ENCODE measurements around the gene FAM47E. TPM values are rescaled to one million over a fixed set of nuclear protein-coding genes. Genes with fewer than 3 reads are reported as not detected.

The FAM47E gene
- polyA plus RNA-seq, 1 donor (not counting 4 experiments of a cell fraction or from before 2014, with no cell fraction given), result 0.29 TPM

- Histone ChIP-seq H3K4me3 (ENCODE audit: control insufficient read depth in 2 of 3, extremely low read depth in 1 of 3, insufficient read depth in 2 of 3, low read depth in 1 of 3, low read length in 3 of 3) (no peak overlapping the region), H3K36me3 (ENCODE audit: control insufficient read depth in 2 of 2, extremely low read depth in 1 of 2, insufficient read depth in 2 of 2, low read length in 2 of 2) (peaks cover 0 to 5% of the 10 kb centered on the region in 2 experiments), H3K27ac (ENCODE audit: control insufficient read depth, insufficient read depth, low read length) (no peak overlapping the region), H3K4me2 (ENCODE audit: control insufficient read depth, extremely low read depth, insufficient read depth, low read depth, low read length) (peak overlapping the region; percentile 68), H2AFZ (ENCODE audit: control insufficient read depth, low read length) (peak overlapping the region; percentile 90), H3K9me3 (ENCODE audit: control insufficient read depth, low read depth, low read length) (no peaks in the 10 kb centered on the region), H4K20me1 (ENCODE audit: control insufficient read depth, extremely low read depth, insufficient read depth, low read length) (no peaks in the 10 kb centered on the region), H3K27me3 (ENCODE audit: control insufficient read depth, extremely low read depth, insufficient read depth, low read length) (no peaks in the 10 kb centered on the region), H3K4me1 (ENCODE audit: control insufficient read depth, extremely low read depth, insufficient read depth, low read length) (peaks cover 9% of the 10 kb centered on the region), H3K9me1 (ENCODE audit: control insufficient read depth, extremely low read depth, insufficient read depth, low read length) (no peaks in the 10 kb centered on the region), H3K9ac (ENCODE audit: control insufficient read depth, extremely low read depth, insufficient read depth, low read length) (no peak overlapping the region), H3K79me2 (ENCODE audit: control insufficient read depth, insufficient read depth, low read length) (no peaks in the 10 kb centered on the region)
- dilution Hi-C loops (cut with MboI; ENCODE audit: extremely low pct_ligation_motif_present, low sequenced_read_pairs), result no loop called here
- FAIRE-seq (no peak), DNase-seq (ENCODE audit: low read depth, low spot score) (no peak)
- no peak for TF ChIP-seq EZH2 (IDR thresholded peaks at IDR 0.05; ENCODE audit: low read length)
- no peak for TF ChIP-seq CTCF (optimal IDR thresholded peaks at IDR 0.05 in 1 of 3, IDR thresholded peaks at IDR 0.05 in 1 of 3, conservative IDR thresholded peaks at IDR 0.05 in 1 of 3; ENCODE audit: extremely low read depth in 1 of 3, insufficient read depth in 2 of 3, low read length in 3 of 3)
Measured at GRCh38 chr4:76305033-76305687, 53.6 kb downstream of the FAM47E start.

DNA sequence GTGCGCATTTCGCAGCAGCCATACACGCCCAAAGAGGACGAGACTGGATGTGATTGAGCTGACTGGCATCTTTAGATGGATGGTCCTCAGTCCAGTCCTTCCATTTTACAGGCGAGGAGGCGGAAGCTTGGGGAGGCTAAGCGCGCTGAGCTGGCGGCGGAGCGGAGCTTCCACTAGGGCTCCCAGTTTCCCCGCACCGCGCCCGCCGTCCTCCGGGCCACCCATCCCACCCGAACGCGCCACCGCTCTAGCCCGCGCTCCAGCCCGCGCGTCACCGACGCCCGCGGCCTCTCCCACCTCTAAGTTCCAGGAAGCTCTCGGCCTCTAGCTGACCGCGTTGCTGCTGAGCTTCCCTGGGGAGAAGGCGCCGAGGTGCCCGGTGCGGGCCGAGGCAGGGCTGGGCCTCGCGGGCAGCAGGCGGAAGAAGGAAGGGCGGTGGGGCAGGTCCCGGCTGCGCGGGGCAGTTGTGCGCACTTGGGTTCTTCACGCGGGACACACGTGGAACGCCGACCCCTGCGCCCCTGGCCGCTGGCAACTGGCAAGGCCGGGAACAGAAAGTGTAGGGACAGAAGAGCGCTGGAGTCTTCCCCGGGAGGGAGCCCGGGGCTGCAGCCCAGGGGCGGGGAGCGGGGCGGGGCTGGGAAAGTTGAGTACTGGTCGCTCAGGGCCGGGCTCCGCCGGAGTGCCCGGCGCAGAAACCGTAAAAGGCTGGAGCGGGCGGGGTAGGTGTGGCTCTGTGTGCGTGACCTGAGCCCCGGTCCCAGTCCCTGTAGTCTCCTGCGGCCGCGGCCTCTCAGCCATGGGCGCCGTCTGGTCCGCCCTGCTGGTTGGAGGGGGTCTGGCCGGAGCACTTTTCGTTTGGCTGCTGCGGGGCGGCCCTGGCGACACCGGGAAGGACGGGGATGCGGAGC is 54.7 kb downstream of the FAM47E start, which contains the start of gene STBD1:
TSS of gene STBD1 (plus strand) at position 763 of the 911 bp plus-strand sequence. CDS start at position 800, 37 bp downstream.
- dilution Hi-C loops (cut with MboI; ENCODE audit: extremely low pct_ligation_motif_present, low sequenced_read_pairs), result no loop called here
- peaks cover 0 to 6% of the 10 kb centered on the region in 2 experiments for H3K36me3 ChIP-seq (ENCODE audit: control insufficient read depth in 2 of 2, extremely low read depth in 1 of 2, insufficient read depth in 2 of 2, low read length in 2 of 2)
- no peaks in the 10 kb centered on the region for H3K27me3 ChIP-seq (ENCODE audit: control insufficient read depth, extremely low read depth, insufficient read depth, low read length)
- H3K27ac ChIP-seq (ENCODE audit: control insufficient read depth, insufficient read depth, low read length), result no peak within 1 kb of the TSS
- no peaks in the 10 kb centered on the region for H3K79me2 ChIP-seq (ENCODE audit: control insufficient read depth, insufficient read depth, low read length)
- H3K4me2 ChIP-seq (ENCODE audit: control insufficient read depth, extremely low read depth, insufficient read depth, low read depth, low read length), result peak within 1 kb of the TSS; percentile 68
- no peaks in the 10 kb centered on the region for H3K9me3 ChIP-seq (ENCODE audit: control insufficient read depth, low read depth, low read length)
- peak within 1 kb of the TSS; percentile 90 for H2AFZ ChIP-seq (ENCODE audit: control insufficient read depth, low read length)
- H3K4me1 ChIP-seq (ENCODE audit: control insufficient read depth, extremely low read depth, insufficient read depth, low read length), result peaks cover 5% of the 10 kb centered on the region
- DNase-seq (ENCODE audit: low read depth, low spot score) (no peak), FAIRE-seq (peak; percentile 75)
- no peak for TF ChIP-seq EZH2 (IDR thresholded peaks at IDR 0.05; ENCODE audit: low read length)
- no peak for TF ChIP-seq CTCF (optimal IDR thresholded peaks at IDR 0.05 in 1 of 3, IDR thresholded peaks at IDR 0.05 in 1 of 3, conservative IDR thresholded peaks at IDR 0.05 in 1 of 3; ENCODE audit: extremely low read depth in 1 of 3, insufficient read depth in 2 of 3, low read length in 3 of 3)
- no peaks in the 10 kb centered on the region for H4K20me1 ChIP-seq (ENCODE audit: control insufficient read depth, extremely low read depth, insufficient read depth, low read length)
- no peaks in the 10 kb centered on the region for H3K9me1 ChIP-seq (ENCODE audit: control insufficient read depth, extremely low read depth, insufficient read depth, low read length)
- H3K4me3 ChIP-seq (ENCODE audit: control insufficient read depth in 2 of 3, extremely low read depth in 1 of 3, insufficient read depth in 2 of 3, low read depth in 1 of 3, low read length in 3 of 3), result peak within 1 kb of the TSS; percentile 53 to 72 (median 65)
- peak within 1 kb of the TSS; percentile 41 for H3K9ac ChIP-seq (ENCODE audit: control insufficient read depth, extremely low read depth, insufficient read depth, low read length)

All from keratinocyte (primary cell).